NCI-H2029 treated with DMSO at 0.1 percent for 48 hours (cell line): Measurements from ENCODE around the gene PIERCE2.
A peak's percentile ranks its signal among the peaks of the same experiment; 100 is the strongest.
"Not testable (repeated sequence)": the region's sequence is repeated elsewhere in the genome, so short reads cannot be mapped to it uniquely, and the experiment has no call there.

Experiments
- DNase-seq: peaks from one replicate; lab custom pipeline; 2025; lab: John Stamatoyannopoulos, UW

The PIERCE2 gene

DNA sequence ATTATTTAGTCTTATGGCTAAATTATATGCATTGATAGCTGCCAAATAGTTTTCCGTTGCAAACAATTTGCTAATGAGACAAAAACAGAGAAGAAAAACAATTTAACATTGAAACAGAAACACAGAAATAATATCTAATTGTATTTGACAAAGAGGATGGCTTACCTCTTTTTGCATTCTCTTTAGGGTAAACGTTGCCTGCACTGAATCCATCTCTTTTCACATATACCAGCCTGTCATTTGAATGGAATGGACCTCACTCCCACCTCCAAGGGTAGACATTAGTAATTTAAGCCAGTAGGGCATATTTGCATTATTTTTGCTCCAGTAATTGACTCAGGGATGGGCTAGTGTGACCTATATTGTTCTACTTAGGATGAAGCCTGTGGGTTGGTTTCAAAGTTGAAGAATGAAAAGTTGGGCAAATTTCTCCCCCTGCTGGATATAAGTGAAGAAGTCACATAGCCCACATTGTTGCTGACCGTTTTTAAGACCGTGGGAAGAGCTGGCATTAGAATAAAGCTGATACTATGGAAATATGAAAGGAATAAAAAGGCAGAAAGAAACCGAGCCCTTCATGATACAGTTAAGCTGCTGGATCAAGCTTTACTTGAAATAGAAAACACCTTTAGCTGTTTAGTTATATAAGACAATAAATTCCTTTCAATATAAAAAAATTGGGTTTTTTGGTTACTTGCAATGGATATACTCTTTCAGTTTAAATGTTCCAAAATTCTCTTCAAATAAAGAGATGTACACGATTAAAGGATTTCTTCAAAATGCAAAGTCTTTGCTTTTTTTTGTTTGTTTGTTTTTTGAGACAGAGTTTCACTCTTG, 26.9 kb downstream of the PIERCE2 start:
- DNase-seq = no peak

DNA sequence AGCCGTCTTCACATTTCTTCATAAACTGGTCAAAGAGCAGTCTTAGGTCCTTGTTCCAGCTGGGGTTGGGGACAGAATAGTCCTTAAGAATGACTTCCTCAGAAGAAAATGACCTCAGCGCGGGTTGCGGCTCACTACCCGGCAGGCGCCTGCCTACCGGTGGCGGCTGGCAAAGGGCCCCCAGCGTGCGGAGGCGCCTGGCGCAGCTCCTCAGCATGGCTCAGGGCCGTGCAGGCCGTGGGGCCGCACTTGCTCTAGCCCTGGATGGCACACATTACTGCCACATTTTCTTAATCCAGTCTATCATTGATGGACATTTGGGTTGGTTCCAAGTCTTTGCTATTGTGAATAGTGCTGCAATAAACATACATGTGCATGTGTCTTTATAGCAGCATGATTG, 34.8 kb downstream of the PIERCE2 start:
- not testable (repeated sequence) for DNase-seq

DNA sequence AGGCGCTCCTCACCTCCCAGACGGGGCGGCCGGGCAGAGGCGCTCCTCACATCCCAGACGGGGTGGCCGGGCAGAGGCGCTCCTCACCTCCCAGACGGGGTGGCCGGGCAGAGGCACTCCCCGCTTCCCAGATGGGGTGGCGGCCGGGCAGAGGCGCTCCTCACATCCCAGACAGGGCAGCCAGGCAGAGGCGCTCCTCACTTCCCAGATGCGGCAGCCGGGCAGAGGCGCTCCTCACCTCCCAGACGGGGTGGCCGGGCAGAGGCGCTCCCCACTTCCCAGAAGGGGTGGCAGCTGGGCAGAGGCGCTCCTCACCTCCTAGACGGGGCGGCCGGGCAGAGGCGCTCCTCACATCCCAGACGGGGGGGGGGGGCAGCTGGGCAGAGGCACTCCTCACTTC, 37.6 kb downstream of the PIERCE2 start:
- DNase-seq = not testable (repeated sequence)

DNA sequence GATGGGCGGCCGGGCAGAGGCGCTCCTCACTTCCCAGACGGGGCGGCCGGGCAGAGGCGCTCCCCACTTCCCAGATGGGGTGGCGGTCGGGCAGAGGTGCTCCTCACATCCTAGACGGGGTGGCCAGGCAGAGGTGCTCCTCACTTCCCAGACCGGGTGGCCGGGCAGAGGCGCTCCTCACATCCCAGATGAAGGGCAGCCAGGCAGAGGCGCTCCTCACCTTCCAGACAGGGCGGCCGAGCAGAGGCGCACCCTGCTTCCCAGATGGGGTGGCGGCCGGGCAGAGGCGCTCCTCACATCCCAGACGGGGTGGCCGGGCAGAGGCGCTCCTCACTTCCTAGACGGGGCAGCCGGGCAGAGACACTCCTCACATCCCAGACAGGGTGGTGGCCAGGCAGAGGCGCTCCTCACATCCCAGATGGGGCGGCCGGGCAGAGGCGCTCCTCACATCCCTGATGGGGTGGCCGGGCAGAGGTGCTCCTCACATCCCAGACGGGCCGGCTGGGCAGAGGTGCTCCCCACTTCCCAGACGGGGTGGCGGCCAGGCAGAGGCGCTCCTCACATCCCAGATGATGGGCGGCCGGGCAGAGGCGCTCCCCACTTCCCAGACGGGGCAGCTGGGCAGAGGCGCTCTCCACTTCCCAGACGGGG, 38.2 kb downstream of the PIERCE2 start:
- not testable (repeated sequence) for DNase-seq

DNA sequence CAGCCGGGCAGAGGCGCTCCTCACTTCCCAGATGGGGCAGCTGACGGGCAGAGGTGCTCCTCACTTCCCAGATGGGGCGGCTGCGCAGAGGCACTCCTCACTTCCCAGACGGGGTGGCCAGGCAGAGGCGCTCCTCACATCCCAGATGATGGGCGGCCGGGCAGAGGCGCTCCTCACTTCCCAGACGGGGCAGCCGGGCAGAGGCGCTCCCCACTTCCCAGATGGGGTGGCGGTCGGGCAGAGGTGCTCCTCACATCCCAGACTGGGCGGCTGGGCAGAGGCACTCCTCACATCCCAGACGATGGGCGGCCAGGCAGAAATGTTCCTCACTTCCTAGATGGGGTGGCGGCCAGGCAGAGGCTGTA, 38.7 kb downstream of the PIERCE2 start:
- not testable (repeated sequence) for DNase-seq

DNA sequence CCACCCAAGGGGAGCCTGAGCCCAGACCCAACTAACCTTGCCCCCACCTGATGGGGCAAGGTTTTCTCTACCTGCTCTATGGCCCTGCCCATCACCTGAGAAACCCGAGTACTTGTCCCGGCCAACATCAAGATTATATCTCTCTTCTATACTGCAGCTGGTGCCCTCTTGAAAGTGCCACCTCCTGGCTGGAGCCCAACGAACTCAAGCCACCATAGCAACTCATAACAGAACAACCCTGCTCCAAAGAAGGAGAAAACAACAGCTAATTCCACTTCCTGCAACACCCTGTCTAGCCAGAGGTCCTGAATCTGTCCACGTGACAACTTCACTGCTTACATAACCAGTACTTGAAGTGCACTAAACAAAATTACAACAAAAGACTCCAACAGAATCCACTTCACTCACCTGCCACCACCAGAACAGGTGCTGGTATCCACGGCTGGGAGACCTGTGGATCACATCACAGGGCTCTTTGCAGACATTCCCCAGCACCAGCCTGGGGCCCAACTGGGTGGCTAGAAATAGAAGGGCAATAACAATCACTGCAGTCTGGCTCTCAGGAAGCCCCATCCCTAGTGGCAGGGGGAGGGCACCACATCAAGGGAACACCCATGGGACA, 49.2 kb downstream of the PIERCE2 start:
- peak; percentile 89 for DNase-seq

DNA sequence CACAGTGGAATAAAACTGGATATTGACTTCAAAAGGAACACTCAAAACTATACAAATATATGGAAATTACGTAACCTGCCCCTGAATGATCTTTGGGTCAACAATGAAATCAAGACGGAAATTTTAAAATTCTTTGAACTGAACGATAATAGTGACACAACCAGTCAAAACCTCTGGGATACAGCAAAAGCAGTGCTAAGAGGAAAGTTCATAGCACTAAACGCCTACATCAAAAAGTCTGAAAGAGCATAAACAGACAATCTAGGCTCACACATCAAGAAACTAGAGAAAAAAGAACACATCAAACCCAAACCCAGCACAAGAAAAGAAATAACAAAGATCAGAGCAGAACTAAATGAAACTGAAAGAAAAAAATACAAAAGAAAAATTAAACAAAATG, 53.2 kb downstream of the PIERCE2 start:
- DNase-seq = no peak

DNA sequence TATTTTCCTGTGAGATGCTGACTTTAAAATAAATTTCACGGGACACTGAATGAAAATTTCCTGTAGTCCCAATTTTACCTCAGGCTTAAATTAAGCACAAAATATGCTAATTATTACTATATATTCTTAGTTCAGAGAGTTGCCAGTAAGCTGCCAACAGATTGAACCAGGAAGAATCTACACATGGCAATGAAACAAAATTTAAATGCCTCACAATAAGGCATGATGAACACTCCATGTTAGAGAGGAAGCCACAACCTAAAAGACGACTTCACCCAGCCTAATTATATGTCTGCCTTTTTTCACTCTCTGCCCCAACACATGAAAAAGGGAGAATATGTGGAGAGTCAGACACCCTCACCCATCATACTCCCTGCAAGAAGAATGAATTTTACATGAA, 60.0 kb downstream of the PIERCE2 start:
- DNase-seq = no peak
